ENCODE data around the gene UGT2B10.

The UGT2B10 gene

DNA sequence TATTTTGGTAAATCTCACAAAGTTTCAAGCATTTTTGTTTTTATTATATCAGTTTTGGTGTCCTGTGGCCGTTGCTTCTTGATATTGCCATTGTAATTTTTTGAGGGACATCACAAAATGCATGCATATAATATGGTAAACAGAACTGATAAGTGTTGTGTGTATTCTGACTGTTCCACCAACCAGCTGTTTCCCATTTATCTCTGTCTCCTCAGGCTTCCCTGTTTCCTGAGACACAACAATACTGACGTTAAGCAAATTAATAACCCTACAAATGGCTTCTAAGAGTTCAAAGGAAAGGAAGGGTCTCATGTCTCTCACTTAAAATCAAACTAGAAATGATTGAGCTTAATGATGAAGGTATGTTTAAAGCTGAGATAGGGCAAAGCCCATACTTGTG, 40.0 kb downstream of the UGT2B10 start:
- H3K36me3 ChIP-seq (ENCODE audit: control insufficient read depth in 4 of 4, insufficient read depth in 4 of 4, low read length in 3 of 4): no peaks in the 10 kb centered on the region
- WGBS (ENCODE audit: insufficient coverage): no CpG with 5 or more reads among the region's 2 CpGs
- H3K9me3 ChIP-seq (ENCODE audit: control extremely low read depth in 1 of 5, control insufficient read depth in 4 of 5, insufficient read depth in 2 of 5, low read depth in 1 of 5, low read length in 4 of 5): no peaks in the 10 kb centered on the region
- no peaks in the 10 kb centered on the region for H3K27me3 ChIP-seq (replicated peaks in 2 of 5; ENCODE audit: control insufficient read depth in 4 of 5, insufficient read depth in 5 of 5, low read length in 4 of 5)
- H3K4me1 ChIP-seq (ENCODE audit: control extremely low read depth in 1 of 4, control insufficient read depth in 4 of 4, insufficient read depth in 4 of 4, low read length in 3 of 4): no peaks in the 10 kb centered on the region
- CTCF ChIA-PET: no interaction called here
- no peak overlapping the region for H3K4me3 ChIP-seq (ENCODE audit: control insufficient read depth in 1 of 7, extremely low read depth in 1 of 7, insufficient read depth in 4 of 7, low read depth in 2 of 7, low read length in 6 of 7)
- POLR2A ChIA-PET: no interaction called here
- no peak overlapping the region for H3K27ac ChIP-seq (ENCODE audit: insufficient read depth in 1 of 2, low read depth in 1 of 2, low read length in 2 of 2, poor library complexity in 1 of 2, severe bottlenecking in 2 of 2)
- no peak for DNase-seq

GRCh38 chr4:68858039-68858438, 42.2 kb downstream of the UGT2B10 start:
- Histone ChIP-seq H3K27me3 (replicated peaks in 2 of 5; ENCODE audit: control insufficient read depth in 4 of 5, insufficient read depth in 5 of 5, low read length in 4 of 5) (no peaks in the 10 kb centered on the region), H3K4me1 (ENCODE audit: control extremely low read depth in 1 of 4, control insufficient read depth in 4 of 4, insufficient read depth in 4 of 4, low read length in 3 of 4) (no peaks in the 10 kb centered on the region), H3K4me3 (ENCODE audit: control insufficient read depth in 1 of 7, extremely low read depth in 1 of 7, insufficient read depth in 4 of 7, low read depth in 2 of 7, low read length in 6 of 7) (no peak overlapping the region), H3K9me3 (ENCODE audit: control extremely low read depth in 1 of 5, control insufficient read depth in 4 of 5, insufficient read depth in 2 of 5, low read depth in 1 of 5, low read length in 4 of 5) (no peaks in the 10 kb centered on the region), H3K27ac (ENCODE audit: insufficient read depth in 1 of 2, low read depth in 1 of 2, low read length in 2 of 2, poor library complexity in 1 of 2, severe bottlenecking in 2 of 2) (no peak overlapping the region), H3K36me3 (ENCODE audit: control insufficient read depth in 4 of 4, insufficient read depth in 4 of 4, low read length in 3 of 4) (no peaks in the 10 kb centered on the region)
- CTCF ChIA-PET: no interaction called here
- POLR2A ChIA-PET: no interaction called here
- no peak for DNase-seq

DNA sequence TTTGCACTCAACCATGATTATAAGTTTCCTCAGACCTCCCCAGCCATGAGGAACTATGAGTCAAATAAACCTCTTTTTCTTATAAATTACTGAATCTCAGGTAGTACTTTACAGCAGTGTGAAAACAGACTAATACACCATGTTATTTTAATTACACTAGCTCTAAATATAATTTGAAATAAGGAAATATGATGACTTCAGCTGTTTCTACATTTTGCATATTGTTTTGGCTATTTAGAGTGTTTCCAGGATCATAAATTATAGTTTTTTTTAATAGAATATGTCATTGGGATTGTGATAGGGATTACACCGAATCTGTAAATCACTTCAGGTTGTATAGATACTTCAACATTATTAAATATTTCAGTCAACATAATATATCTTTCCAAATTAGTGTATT, 43.9 kb downstream of the UGT2B10 start:
- DNase-seq: no peak
- Histone ChIP-seq H3K4me3 (ENCODE audit: control insufficient read depth in 1 of 7, extremely low read depth in 1 of 7, insufficient read depth in 4 of 7, low read depth in 2 of 7, low read length in 6 of 7) (no peak overlapping the region), H3K4me1 (ENCODE audit: control extremely low read depth in 1 of 4, control insufficient read depth in 4 of 4, insufficient read depth in 4 of 4, low read length in 3 of 4) (no peaks in the 10 kb centered on the region), H3K27ac (ENCODE audit: insufficient read depth in 1 of 2, low read depth in 1 of 2, low read length in 2 of 2, poor library complexity in 1 of 2, severe bottlenecking in 2 of 2) (no peak overlapping the region), H3K36me3 (ENCODE audit: control insufficient read depth in 4 of 4, insufficient read depth in 4 of 4, low read length in 3 of 4) (no peaks in the 10 kb centered on the region), H3K27me3 (replicated peaks in 2 of 5; ENCODE audit: control insufficient read depth in 4 of 5, insufficient read depth in 5 of 5, low read length in 4 of 5) (no peaks in the 10 kb centered on the region), H3K9me3 (ENCODE audit: control extremely low read depth in 1 of 5, control insufficient read depth in 4 of 5, insufficient read depth in 2 of 5, low read depth in 1 of 5, low read length in 4 of 5) (no peaks in the 10 kb centered on the region)
- ChIA-PET CTCF (no interaction called here), POLR2A (no interaction called here)
- no CpG with 5 or more reads among the region's 1 CpG for WGBS (ENCODE audit: insufficient coverage)

- H3K27me3 ChIP-seq (replicated peaks in 2 of 5; ENCODE audit: control insufficient read depth in 4 of 5, insufficient read depth in 5 of 5, low read length in 4 of 5): no peaks in the 10 kb centered on the region
- DNase-seq: no peak
- H3K27ac ChIP-seq (ENCODE audit: insufficient read depth in 1 of 2, low read depth in 1 of 2, low read length in 2 of 2, poor library complexity in 1 of 2, severe bottlenecking in 2 of 2): no peak overlapping the region
- no peaks in the 10 kb centered on the region for H3K4me1 ChIP-seq (ENCODE audit: control extremely low read depth in 1 of 4, control insufficient read depth in 4 of 4, insufficient read depth in 4 of 4, low read length in 3 of 4)
- H3K9me3 ChIP-seq (ENCODE audit: control extremely low read depth in 1 of 5, control insufficient read depth in 4 of 5, insufficient read depth in 2 of 5, low read depth in 1 of 5, low read length in 4 of 5): no peaks in the 10 kb centered on the region
- no peak overlapping the region for H3K4me3 ChIP-seq (ENCODE audit: control insufficient read depth in 1 of 7, extremely low read depth in 1 of 7, insufficient read depth in 4 of 7, low read depth in 2 of 7, low read length in 6 of 7)
- no peaks in the 10 kb centered on the region for H3K36me3 ChIP-seq (ENCODE audit: control insufficient read depth in 4 of 4, insufficient read depth in 4 of 4, low read length in 3 of 4)
- ChIA-PET POLR2A (no interaction called here), CTCF (no interaction called here)
Measured at GRCh38 chr4:68861057-68861456, 45.3 kb downstream of the UGT2B10 start.

DNA sequence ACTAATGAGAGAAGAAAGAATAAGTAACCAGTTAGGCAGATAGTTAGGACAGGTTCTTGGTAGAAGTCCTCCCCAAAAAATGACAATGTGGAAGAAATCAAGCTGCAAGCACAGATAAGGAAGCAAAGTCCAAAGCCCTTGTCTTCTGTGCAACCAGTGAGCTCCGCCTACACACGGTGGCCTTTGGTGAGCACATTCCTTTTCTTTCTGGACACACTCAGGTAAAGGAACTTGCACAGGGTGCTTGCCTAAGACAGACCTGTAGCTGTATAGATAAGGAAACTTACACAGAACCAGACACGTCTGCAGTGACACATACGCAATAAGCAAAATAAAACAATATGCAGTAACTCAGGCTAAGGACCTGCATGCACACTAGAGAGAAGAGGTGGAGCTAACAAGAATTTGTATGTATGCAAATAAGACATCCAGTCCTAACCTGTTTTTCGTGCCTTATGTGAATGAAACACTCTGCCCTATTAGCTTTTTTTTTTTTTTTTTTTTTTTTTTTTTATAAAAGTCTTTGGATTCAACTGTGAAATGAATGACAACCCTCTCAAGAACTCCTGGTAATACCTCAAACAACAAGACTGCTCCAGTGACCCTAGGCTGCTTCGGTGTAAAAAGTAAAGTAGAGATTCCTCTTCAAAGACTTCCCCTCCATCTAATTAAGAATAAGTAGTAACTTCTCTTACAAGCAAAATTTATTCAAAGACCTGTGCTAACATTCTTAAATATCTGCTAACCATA, 48.8 kb downstream of the UGT2B10 start:
- CTCF ChIA-PET: no interaction called here
- POLR2A ChIA-PET: no interaction called here
- 85% methylated on average over 4 of the region's 6 CpGs for WGBS (ENCODE audit: insufficient coverage)
- Histone ChIP-seq H3K4me1 (ENCODE audit: control extremely low read depth in 1 of 4, control insufficient read depth in 4 of 4, insufficient read depth in 4 of 4, low read length in 3 of 4) (no peaks in the 10 kb centered on the region), H3K36me3 (ENCODE audit: control insufficient read depth in 4 of 4, insufficient read depth in 4 of 4, low read length in 3 of 4) (no peaks in the 10 kb centered on the region), H3K9me3 (ENCODE audit: control extremely low read depth in 1 of 5, control insufficient read depth in 4 of 5, insufficient read depth in 2 of 5, low read depth in 1 of 5, low read length in 4 of 5) (no peaks in the 10 kb centered on the region), H3K27me3 (replicated peaks in 2 of 5; ENCODE audit: control insufficient read depth in 4 of 5, insufficient read depth in 5 of 5, low read length in 4 of 5) (no peaks in the 10 kb centered on the region), H3K4me3 (ENCODE audit: control insufficient read depth in 1 of 7, extremely low read depth in 1 of 7, insufficient read depth in 4 of 7, low read depth in 2 of 7, low read length in 6 of 7) (no peak overlapping the region), H3K27ac (ENCODE audit: insufficient read depth in 1 of 2, low read depth in 1 of 2, low read length in 2 of 2, poor library complexity in 1 of 2, severe bottlenecking in 2 of 2) (peak overlapping the region in 1 of 2 experiments; percentile 43)
- DNase-seq: peak in 1 of 3 donors; percentile 90

GRCh38 chr4:68865188-68865638, 49.4 kb downstream of the UGT2B10 start:
- H3K4me1 ChIP-seq (ENCODE audit: control extremely low read depth in 1 of 4, control insufficient read depth in 4 of 4, insufficient read depth in 4 of 4, low read length in 3 of 4): no peaks in the 10 kb centered on the region
- H3K27me3 ChIP-seq (replicated peaks in 2 of 5; ENCODE audit: control insufficient read depth in 4 of 5, insufficient read depth in 5 of 5, low read length in 4 of 5): no peaks in the 10 kb centered on the region
- peak overlapping the region in 1 of 2 experiments; percentile 43 for H3K27ac ChIP-seq (ENCODE audit: insufficient read depth in 1 of 2, low read depth in 1 of 2, low read length in 2 of 2, poor library complexity in 1 of 2, severe bottlenecking in 2 of 2)
- ChIA-PET CTCF (no interaction called here), POLR2A (no interaction called here)
- no peak overlapping the region for H3K4me3 ChIP-seq (ENCODE audit: control insufficient read depth in 1 of 7, extremely low read depth in 1 of 7, insufficient read depth in 4 of 7, low read depth in 2 of 7, low read length in 6 of 7)
- no peak for DNase-seq
- no peaks in the 10 kb centered on the region for H3K36me3 ChIP-seq (ENCODE audit: control insufficient read depth in 4 of 4, insufficient read depth in 4 of 4, low read length in 3 of 4)
- 83% methylated on average over 1 of the region's 4 CpGs for WGBS (ENCODE audit: insufficient coverage)
- H3K9me3 ChIP-seq (ENCODE audit: control extremely low read depth in 1 of 5, control insufficient read depth in 4 of 5, insufficient read depth in 2 of 5, low read depth in 1 of 5, low read length in 4 of 5): no peaks in the 10 kb centered on the region

- WGBS (ENCODE audit: insufficient coverage): 42% methylated on average over 2 of the region's 5 CpGs
- H3K4me1 ChIP-seq (ENCODE audit: control extremely low read depth in 1 of 4, control insufficient read depth in 4 of 4, insufficient read depth in 4 of 4, low read length in 3 of 4): no peaks in the 10 kb centered on the region
- ChIA-PET POLR2A (no interaction called here), CTCF (no interaction called here)
- DNase-seq: peak in 1 of 3 donors; percentile 80
- no peaks in the 10 kb centered on the region for H3K9me3 ChIP-seq (ENCODE audit: control extremely low read depth in 1 of 5, control insufficient read depth in 4 of 5, insufficient read depth in 2 of 5, low read depth in 1 of 5, low read length in 4 of 5)
- H3K36me3 ChIP-seq (ENCODE audit: control insufficient read depth in 4 of 4, insufficient read depth in 4 of 4, low read length in 3 of 4): no peaks in the 10 kb centered on the region
- H3K4me3 ChIP-seq (ENCODE audit: control insufficient read depth in 1 of 7, extremely low read depth in 1 of 7, insufficient read depth in 4 of 7, low read depth in 2 of 7, low read length in 6 of 7): no peak overlapping the region
- H3K27me3 ChIP-seq (replicated peaks in 2 of 5; ENCODE audit: control insufficient read depth in 4 of 5, insufficient read depth in 5 of 5, low read length in 4 of 5): no peaks in the 10 kb centered on the region
- no peak overlapping the region for H3K27ac ChIP-seq (ENCODE audit: insufficient read depth in 1 of 2, low read depth in 1 of 2, low read length in 2 of 2, poor library complexity in 1 of 2, severe bottlenecking in 2 of 2)
Measured at GRCh38 chr4:68865760-68866159, 50.0 kb downstream of the UGT2B10 start.
